GM12865 (cell line): Measurements from ENCODE around the gene RAB43.

Experiments
- DNase-seq: peaks from one replicate; pipeline ENCODE4 v3.0.0; 2010; ENCODE audit warnings: low read depth
- H3K4me3 ChIP-seq: 2 replicates; pipeline ENCODE4 v1.5.1; 2011; ENCODE audit warnings: mild to moderate bottlenecking, low read depth, low read length, control low read depth
- CTCF ChIP-seq: IDR thresholded peaks from 2 replicates; pipeline ENCODE4 v1.5.1; 2011; ENCODE audit warnings: low read length, control low read depth, low read depth, inconsistent platforms; ENCODE audit not compliant: insufficient read depth; ENCODE audit errors: missing control alignments

The RAB43 gene

DNA sequence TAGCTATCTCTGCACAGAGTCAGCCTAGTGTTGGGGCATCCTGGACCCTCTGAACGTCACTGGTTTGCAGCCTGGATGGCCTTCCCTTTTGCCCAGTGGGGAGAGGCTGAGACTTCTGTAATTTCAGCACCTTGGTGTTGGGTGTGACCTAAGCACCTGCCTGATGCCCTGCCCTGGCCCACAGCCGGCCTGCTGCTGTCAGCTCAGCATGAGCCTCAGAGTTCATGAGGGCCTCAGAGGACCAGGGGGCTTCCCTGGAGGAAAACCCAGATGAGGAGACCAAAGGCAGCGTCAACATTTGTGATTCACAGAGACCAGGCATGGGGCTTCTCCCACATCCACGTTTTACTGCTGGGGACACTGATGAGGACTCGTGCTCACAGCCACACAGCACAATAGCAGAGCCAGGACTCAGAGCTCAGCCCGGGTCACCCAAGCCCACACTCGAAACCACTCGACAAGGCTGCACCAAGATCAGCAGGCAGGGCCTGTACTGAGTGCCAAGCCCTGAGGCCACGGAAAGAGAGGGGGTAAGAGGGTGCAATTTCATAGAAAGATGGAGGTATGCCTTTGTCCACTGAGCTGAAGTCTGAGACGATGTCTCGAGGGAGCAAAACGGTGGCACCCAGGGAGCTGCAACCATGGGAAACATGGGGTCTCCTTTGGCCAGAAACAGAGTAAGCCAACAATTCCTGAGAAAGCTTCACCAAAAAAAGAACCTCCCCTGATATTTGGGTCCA, 70.9 kb downstream of the RAB43 start:
- no peak for TF ChIP-seq CTCF
- H3K4me3 ChIP-seq = no peak overlapping the region
- DNase-seq = no peak

GRCh38 chr3:129047553-129047839, 74.1 kb downstream of the RAB43 start:
- no peak for TF ChIP-seq CTCF
- no peak overlapping the region for H3K4me3 ChIP-seq
- DNase-seq = no peak

DNA sequence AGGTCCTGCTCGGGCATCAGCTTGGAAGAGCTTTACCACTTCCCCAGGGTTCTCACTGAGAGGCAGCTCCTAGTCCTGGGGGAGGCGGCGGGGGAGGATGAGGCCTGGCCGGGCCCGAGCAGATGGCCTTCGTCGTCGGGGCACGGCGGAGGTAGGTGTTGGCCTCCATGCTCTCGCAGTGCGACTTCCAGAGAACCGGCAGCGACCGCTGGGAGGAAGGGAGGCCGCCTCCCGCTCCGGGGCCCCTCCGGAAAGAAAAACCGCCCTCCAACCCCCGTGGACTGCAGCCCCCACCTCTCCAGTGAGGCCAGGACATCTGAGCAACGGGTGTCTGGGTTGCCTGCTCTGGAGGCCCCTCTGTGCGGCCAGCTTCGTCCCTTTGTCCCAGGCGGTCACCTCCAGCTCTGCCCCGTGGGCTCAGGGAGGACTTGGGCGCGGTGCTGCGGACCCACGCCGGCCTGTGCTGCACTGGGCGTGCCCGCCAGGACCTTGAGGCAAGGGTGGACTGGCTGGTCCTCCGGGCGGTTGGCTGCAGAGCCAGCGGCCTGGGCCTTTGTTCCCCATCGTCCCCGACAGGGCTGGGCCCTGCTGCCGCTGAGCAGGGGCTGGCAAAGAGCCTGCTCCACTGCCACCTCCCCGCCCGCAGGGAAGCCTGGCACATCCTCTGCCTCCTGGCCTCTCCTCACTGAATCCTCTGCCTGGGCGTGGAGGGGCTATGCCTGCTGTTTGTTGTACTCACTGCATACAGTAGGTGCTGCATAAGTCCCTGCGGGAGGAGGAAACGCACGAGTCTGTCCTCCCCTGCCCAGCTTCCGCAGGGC, 74.7 kb downstream of the RAB43 start:
- no peak for DNase-seq
- no peak overlapping the region for H3K4me3 ChIP-seq
- no peak for TF ChIP-seq CTCF

GRCh38 chr3:129046037-129046731, 75.4 kb downstream of the RAB43 start:
- DNase-seq = no peak
- no peak for TF ChIP-seq CTCF
- H3K4me3 ChIP-seq = no peak overlapping the region

DNA sequence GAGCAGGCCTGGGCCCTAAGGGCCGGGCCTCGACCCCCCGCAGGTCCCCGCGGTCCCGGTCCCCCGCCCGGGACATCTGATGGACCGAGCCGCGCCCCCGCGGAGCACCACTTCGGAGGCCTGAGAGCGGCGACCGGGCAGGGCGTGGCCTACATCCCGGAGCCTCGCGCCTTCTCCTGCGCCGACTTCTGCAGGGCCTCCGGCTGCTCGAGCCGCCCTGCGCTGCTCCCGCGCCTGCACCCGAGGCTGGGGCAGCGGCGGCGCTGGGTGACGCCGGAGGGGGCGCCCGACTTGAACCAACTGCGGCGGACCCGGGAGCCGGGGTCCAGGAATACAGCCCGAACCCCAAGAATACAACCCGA, 75.9 kb downstream of the RAB43 start:
- no peak for DNase-seq
- no peak for TF ChIP-seq CTCF
- no peak overlapping the region for H3K4me3 ChIP-seq

DNA sequence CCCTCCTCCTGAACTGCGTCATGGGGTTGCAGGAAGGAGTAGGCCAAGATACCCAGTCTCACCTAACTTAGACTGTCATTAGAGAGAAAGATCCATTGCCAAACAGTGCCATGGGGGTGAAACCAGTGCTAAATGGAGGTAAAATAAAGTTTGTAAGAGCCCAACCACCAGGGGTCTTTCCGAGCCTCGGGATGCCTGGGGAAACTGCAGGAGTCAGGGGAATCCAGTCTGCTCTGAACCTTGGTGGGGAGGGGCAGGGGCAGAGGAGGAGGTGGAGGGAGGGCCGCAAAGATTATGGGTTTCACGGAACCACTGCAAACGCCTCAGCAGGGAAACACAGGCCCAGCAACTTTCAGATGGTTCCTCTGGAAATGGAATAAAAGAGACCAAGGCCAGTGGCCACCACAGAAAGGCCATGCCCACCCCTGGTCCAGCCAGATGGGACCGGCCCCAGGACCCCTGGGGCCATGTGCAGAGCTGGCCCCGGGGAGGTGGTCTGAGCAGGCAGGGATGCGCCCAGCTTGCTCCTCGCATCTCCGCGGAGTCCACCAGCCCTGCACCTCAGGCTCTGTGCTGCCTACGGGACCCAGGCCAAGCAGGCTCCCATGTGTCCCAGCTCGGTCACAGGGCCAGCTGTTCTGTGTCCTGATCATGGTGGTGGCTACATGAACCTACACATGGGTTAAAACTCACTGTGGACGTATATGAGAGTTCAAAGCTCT, 80.9 kb downstream of the RAB43 start:
- H3K4me3 ChIP-seq = no peak overlapping the region
- no peak for DNase-seq
- no peak for TF ChIP-seq CTCF
